Right hindlimb (tissue), 1 donor: ENCODE measurements around the gene MAP3K7CL.

Experiments
- DNase-seq: peaks from one replicate; pipeline ENCODE4 v3.0.0-alpha.2; 2018

The MAP3K7CL gene

DNA sequence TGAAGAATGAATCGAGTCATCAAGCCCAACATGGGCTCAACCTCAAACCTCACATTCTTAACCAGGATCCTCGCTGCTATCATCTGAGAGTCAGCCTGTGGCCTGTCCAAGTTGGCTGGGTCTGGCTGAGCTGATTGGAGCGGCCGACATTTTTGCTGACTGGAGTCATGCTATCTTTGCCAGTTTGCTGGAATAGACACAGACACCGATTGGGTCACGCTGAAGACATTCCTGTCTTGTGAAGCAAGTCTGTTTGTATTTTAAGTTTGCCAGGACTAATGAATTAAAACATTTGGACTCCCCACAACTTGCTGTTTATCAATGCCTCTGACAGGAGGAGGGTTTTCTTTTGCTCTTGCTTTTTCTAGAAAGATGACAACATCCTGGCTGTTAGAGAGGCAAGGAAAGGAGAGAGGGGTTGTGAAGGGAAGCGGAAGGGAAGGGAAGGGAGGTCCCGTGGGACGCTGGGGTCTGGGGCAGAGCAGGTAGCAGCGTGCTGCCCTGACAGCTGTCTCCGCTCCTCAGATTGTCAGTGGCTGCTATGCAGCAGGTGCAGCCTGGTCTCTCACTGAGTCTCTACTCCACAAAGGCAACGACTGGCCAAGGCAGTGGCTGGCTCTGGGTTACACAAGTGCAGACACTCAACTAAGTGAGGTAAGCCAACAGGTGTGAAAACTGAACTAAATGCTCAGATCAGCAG lies at the start of gene MAP3K7CL:
TSS of gene MAP3K7CL (plus strand) at position 375 of the 700 bp plus-strand sequence. CDS start 2,701 bp downstream, outside the sequence.
- peak; percentile 44 for DNase-seq

DNA sequence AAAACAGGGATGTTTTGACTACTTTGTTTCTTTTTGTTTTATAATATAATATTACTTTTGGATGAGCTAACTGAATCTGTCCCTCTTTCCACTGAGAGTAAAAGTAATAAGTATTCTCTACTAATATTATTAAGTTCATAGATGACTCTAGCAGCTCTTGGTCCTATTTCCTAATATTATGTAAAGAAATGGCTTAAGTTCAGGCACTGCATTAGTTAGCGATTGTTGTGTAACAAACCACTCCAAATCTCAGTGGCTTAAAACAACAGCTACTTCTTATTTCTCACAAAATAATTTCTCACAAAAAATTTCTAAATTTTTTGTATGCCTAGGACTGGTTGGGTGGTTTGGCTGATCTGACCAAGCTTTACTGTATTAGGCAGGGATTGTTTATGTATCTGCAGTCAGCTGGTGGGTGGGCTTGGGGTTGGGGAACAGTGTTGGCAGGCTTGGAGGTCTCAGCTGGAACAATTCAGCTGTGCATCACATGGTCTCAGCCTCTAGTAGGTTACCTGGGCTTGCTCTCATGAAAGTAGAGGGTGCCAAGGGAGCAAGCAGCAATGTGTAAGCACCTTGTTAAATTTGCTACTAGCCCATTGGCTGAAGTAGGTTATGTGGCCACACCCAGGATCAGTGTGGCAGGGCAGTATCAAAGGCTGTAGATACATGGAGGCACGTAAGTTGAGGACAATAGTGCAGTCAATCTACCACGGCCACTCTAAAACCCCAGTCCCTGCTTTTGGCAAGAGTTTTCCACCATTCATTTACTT lies 48.2 kb upstream of the MAP3K7CL start:
- DNase-seq, result no peak

GRCh38 chr21:29083306-29083705 lies 47.1 kb upstream of the MAP3K7CL start:
- no peak for DNase-seq

GRCh38 chr21:29084372-29084771 lies 46.1 kb upstream of the MAP3K7CL start:
- DNase-seq, result no peak

DNA sequence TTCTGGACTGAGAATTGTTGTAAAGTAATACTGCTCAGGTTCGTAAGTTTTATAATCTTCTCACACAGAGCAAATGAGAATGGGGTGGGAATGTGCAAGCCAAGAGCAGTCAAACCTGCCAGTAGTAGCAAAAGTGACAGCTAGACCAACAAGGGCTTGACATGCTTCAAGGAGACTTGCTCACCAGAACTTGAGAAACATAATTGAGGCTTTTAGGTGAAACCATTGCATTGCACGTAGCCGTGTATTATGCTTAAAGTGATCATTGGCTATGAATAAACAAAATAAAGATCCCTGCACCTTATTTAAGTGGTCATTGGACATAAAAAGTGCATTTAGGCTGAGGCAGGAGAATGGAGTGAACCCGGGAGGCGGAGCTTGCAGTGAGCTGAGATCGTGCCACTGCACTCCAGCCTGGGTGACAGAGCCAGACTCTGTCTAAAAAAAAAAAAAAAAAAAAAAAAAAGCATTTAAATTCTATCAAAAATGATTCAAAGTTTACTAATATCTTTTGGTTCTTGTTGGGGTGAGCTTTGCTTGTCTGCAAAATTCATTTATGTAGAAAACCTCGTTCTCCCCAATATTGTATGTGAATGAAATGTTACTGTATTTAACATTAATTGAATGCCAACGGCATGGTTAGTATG lies 45.2 kb upstream of the MAP3K7CL start:
- DNase-seq, result no peak

DNA sequence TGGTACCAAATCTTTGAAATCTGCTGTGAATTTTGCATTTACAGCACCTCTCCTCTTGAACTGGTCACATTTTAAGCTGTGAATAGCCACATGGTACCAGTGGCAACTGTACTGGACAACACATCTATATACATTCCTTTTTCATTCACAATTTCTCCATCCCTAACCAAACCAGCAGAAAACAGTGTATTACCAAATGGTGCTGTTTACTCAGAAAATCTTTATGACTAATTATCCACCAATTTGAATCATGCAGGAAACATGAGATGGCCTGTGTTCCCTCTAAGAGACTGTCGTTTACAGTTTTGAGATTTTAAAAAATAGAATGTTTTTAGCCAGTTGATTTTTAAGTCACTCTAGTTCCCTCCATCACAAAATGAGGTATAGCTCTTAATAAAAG lies 39.4 kb upstream of the MAP3K7CL start:
- DNase-seq, result no peak

- no peak for DNase-seq
Measured at GRCh38 chr21:29092102-29092959, 38.1 kb upstream of the MAP3K7CL start.

DNA sequence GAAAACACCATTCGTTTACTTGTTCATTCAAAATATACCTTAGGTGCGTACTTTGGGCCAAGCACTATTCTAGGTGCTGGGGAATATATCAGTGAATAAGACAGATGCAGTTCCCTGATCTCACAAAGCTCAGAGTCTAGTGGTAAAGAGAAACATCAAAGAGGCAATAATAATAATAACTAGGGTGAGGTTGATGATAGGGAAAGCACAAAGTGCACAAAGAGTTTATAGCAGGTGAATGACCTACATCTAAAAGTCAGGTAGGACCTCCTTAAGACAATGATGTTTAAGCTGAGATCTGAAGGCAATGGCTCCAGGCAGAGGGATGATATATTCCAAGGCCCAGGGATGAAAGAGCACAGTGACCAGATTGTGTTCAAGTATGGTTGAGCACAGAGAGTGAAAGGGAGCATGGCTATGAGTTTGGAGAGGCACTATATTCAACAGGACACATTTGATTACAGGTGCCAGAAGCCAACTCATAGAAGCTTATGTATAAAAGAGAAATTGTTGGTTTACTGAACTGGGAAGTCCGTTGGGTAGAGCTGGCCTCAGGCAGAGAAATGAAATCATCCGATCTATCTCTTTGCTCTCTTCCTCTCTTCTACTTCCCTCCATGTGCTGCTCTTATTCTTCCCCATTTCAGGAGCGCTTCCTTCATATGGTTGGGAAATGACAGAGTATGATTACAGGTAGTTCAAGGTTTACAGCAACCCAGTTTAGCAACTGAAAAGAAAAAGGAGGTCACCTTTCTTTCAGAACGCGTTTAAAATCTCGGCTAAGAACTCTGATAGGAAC lies 34.0 kb upstream of the MAP3K7CL start:
- no peak for DNase-seq

- no peak for DNase-seq
Measured at GRCh38 chr21:29098156-29098555, 32.3 kb upstream of the MAP3K7CL start.

DNA sequence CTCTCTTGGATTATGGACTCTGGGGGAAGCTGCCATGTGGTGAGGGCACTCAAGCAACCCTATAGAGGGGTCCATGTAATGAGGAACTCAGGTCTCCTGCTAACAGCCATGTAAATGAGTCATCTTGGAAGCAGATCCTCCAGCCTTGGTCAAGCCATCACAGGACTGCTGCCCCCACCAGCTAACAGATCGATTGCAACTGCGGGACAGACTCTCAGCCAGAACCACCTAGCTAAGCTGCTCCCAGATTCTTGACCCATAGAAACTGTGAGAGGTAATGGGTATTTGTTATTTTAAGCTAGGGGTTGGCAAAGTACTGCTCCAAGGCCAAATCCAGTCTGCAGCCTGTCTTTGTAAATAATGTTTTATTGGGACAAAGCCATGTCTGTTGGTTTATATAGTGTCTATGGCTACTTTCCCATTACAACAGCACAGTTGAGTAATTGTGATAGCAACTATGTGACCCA lies 27.6 kb upstream of the MAP3K7CL start:
- DNase-seq, result no peak

DNA sequence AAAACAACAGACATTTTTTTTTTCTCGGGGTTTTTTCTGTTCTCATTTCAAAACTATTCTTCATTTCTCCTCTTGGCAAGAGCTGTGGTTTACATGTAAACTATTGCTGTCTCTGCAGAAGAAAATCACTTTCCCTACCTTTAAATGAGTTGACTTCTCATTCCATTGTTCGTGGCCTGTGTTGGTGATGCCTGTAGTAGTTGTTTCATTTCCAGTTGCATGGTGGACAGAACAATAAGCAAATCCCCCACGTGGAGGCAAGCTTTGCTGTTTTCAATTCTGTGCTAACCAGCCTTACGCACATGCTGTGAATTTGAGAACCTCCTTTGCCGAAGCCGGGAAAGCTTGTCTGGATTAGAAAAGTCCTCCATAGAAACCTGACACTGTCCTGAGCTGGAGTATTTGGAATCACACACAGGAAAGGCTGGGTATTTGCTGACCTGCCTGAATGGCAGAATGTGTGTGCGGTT lies 26.2 kb upstream of the MAP3K7CL start:
- DNase-seq, result peak; percentile 46

DNA sequence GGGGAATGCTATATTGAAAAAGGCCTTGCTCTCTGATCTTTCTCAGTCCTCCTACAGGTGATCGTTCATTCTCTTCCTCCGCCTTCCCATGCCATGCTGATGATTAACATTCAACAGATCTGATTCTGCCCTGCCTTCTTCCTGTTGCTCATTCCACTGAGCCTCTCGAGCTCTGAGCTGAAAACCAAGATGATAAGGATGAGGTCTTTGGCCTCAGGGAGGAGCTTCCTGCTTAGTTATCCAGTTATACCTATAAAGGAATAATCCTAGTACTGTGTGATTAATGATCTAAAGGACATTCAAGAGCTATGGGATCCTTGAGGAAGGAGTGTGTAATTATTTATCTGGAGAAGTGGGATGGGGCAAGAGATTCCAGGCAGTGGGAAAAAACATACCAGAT lies 25.2 kb upstream of the MAP3K7CL start:
- DNase-seq, result no peak

- no peak for DNase-seq
Measured at GRCh38 chr21:29114765-29115500, 15.5 kb upstream of the MAP3K7CL start.

GRCh38 chr21:29115899-29116298 lies 14.5 kb upstream of the MAP3K7CL start:
- no peak for DNase-seq

GRCh38 chr21:29117372-29117955 lies 13.0 kb upstream of the MAP3K7CL start:
- no peak for DNase-seq

DNA sequence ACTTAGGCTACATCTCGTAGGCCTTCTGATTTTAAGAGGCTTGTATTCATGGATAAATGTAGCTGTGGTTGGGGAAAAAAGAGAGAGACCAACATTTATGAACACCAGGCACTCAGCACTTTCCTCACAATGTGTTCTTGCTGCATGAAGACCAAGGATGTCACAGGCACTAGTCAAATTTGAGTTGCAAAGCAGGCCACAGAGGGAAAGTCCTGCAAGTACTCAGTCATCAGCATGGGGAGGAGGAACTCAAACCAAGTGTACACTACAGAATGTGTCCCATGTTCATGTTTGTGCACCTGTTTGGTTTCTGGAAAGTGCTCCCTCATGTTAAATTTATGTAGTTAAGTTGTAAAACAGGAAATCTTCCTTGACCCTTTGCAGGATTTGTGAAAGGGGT lies 8.7 kb upstream of the MAP3K7CL start:
- no peak for DNase-seq

DNA sequence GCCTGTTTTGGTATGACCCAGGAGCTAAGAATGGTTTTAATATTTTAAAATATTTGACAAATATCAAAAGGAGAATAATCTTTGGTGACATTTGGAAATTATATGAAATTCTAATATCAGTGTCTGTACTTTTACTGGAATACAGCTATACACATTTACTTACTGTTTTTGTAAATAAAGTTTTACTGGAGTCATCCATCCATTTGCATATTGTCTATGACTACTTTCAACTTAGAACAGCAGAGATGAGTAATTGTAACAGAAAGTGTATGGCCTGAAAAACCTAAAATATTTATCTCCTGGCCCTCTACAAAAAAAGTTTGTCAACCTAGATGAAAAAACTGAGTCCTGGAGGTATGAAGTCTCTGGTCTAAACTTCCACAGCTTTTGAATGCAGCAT lies 5.8 kb upstream of the MAP3K7CL start:
- no peak for DNase-seq

GRCh38 chr21:29125191-29125590 lies 5.3 kb upstream of the MAP3K7CL start:
- no peak for DNase-seq

- no peak for DNase-seq
Measured at GRCh38 chr21:29125979-29126378, 4.5 kb upstream of the MAP3K7CL start.

DNA sequence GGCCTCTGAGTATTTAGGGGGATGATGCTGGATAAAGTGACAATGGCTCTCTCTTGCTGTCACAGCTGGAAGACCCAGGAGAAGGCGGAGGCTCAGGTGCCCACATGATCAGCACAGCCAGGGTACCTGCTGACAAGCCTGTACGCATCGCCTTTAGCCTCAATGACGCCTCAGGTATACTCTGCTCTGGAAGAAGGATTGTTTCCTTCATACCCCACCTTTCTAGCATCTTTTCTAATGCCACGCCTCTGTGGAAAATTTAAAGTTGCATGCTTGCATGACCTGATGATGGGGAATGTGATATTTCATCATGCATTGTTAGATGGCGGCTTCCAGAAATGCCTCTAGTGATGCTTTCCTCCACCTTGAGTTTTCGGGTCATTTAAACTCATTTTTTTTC lies 2.8 kb downstream of the MAP3K7CL start:
- DNase-seq, result no peak

- DNase-seq, result no peak
Measured at GRCh38 chr21:29133796-29134195, 3.4 kb downstream of the MAP3K7CL start.
